Cardiac muscle cell (in vitro differentiated cells and primary cell): ENCODE data around the gene GCGR. TPM values are rescaled to one million over a fixed set of nuclear protein-coding genes. Genes with fewer than 3 reads are reported as not detected.

ENCODE experiments used
- DNase-seq, 2 donors: peaks; one replicate each; pipeline versions ENCODE4 v3.0.0 to v3.0.0-alpha.2; 2010 to 2017; ENCODE audit warnings: low read depth in 1 of 2, low spot score in 1 of 2
- H3K27ac ChIP-seq: fragments of 200-600 bp; sonication (generic); 2 replicates; pipeline ENCODE4 v1.5.1; 2016
- H3K27me3 ChIP-seq: fragments of 200-600 bp; sonication (generic); 2 replicates; pipeline ENCODE4 v1.6.0; 2016; ENCODE audit warnings: control low read depth
- H3K36me3 ChIP-seq: fragments of 200-600 bp; sonication (generic); 2 replicates; pipeline ENCODE4 v1.5.1; 2016; ENCODE audit warnings: control low read depth
- H3K4me1 ChIP-seq: fragments of 200-600 bp; sonication (generic); 2 replicates; pipeline ENCODE4 v1.8.1; 2017; ENCODE audit warnings: low read depth, mild to moderate bottlenecking, mixed run types
- H3K4me3 ChIP-seq: fragments of 200-600 bp; sonication (generic); 2 replicates; pipeline ENCODE4 v1.5.1; 2016; ENCODE audit warnings: mild to moderate bottlenecking
- H3K9me3 ChIP-seq: fragments of 200-600 bp; sonication (generic); 2 replicates; pipeline ENCODE4 v1.5.1; 2017; ENCODE audit warnings: low read depth, mild to moderate bottlenecking, control low read depth
- polyA plus RNA-seq: library from polyadenylated mRNA; unstranded; fragments of >200 nt; fragmentation: Nextera tagmentation; extraction: Ambion mirVana; gene quantifications from 2 replicates; pipeline ENCODE4 v1.2.1, GENCODE V29; 2016
- total RNA-seq: library from RNA; depleted of rRNA; stranded (reverse); fragments of >200 nt; gene quantifications from 2 replicates; pipeline ENCODE4 v1.2.3, GENCODE V29; 2016
- TF ChIP-seq, protein P1 (sequence below): IDR thresholded peaks from 2 replicates; pipeline ENCODE4 v1.5.1; 2012; ENCODE audit warnings: low read depth, mild to moderate bottlenecking, low read length

The GCGR gene
- total and polyA plus RNA-seq, 2 experiments from 2014 or later = 0.15 to 0.79 TPM

DNA sequence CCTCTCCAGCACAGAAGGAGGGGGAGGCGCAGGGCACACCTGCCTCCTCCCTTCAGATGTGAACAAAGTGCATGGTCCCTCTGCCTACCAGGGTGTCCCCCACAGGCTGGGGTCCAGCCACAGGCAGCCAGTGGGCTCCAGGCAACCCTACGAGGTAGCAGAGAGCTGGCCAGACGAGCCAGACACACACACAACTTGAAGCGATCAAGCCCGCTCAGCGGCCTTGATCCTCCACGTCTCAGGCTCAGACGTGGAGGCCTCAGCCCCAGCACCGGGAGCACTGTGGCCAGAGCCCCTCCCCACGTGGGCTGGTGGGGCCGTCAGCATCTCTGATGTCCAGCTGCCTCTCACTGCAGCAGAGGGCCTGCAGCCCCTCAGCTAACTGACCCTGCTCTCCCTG lies 20.6 kb downstream of the GCGR start:
- Histone ChIP-seq H3K4me1 (peaks cover 9% of the 10 kb centered on the region), H3K36me3 (no peaks in the 10 kb centered on the region), H3K9me3 (no peaks in the 10 kb centered on the region), H3K4me3 (no peak overlapping the region), H3K27ac (no peak overlapping the region), H3K27me3 (no peaks in the 10 kb centered on the region)
- DNase-seq = no peak
- TF ChIP-seq, protein P1, sequence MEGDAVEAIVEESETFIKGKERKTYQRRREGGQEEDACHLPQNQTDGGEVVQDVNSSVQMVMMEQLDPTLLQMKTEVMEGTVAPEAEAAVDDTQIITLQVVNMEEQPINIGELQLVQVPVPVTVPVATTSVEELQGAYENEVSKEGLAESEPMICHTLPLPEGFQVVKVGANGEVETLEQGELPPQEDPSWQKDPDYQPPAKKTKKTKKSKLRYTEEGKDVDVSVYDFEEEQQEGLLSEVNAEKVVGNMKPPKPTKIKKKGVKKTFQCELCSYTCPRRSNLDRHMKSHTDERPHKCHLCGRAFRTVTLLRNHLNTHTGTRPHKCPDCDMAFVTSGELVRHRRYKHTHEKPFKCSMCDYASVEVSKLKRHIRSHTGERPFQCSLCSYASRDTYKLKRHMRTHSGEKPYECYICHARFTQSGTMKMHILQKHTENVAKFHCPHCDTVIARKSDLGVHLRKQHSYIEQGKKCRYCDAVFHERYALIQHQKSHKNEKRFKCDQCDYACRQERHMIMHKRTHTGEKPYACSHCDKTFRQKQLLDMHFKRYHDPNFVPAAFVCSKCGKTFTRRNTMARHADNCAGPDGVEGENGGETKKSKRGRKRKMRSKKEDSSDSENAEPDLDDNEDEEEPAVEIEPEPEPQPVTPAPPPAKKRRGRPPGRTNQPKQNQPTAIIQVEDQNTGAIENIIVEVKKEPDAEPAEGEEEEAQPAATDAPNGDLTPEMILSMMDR = no peak

- Histone ChIP-seq H3K27ac (no peak overlapping the region), H3K4me1 (peaks cover 9% of the 10 kb centered on the region), H3K4me3 (no peak overlapping the region), H3K9me3 (no peaks in the 10 kb centered on the region), H3K27me3 (no peaks in the 10 kb centered on the region), H3K36me3 (no peaks in the 10 kb centered on the region)
- TF ChIP-seq, protein P1 = no peak
- no peak for DNase-seq
Observed at GRCh38 chr17:81825841-81826466, 22.0 kb downstream of the GCGR start.

DNA sequence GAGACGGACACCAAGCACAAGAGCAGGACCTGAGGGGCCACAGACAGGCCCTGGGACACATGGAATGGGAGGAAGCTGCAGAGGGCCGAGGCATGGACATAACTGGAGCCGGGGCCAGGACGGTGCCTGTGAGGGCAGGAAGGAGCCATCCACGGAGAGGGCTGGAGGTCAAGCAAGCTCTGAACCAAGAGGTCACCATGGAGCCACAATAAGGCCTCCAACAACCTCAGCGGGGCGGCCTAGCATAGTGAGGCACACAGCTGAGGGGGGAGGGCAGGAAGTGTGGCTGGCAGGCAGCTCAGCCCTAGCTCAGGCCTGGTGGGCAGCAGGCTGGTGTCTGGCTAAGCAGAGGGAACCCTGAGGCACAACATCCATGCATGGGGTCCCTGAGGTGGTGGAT lies 24.7 kb downstream of the GCGR start:
- Histone ChIP-seq H3K27ac (no peak overlapping the region), H3K4me1 (no peaks in the 10 kb centered on the region), H3K27me3 (no peaks in the 10 kb centered on the region), H3K4me3 (no peak overlapping the region), H3K9me3 (no peaks in the 10 kb centered on the region), H3K36me3 (no peaks in the 10 kb centered on the region)
- TF ChIP-seq, protein P1 = no peak
- DNase-seq = no peak

- TF ChIP-seq, protein P1 = no peak
- H3K27ac ChIP-seq = no peak overlapping the region
- H3K9me3 ChIP-seq = no peaks in the 10 kb centered on the region
- no peaks in the 10 kb centered on the region for H3K4me1 ChIP-seq
- no peaks in the 10 kb centered on the region for H3K36me3 ChIP-seq
- no peak overlapping the region for H3K4me3 ChIP-seq
- DNase-seq = no peak
- H3K27me3 ChIP-seq = no peaks in the 10 kb centered on the region
Observed at GRCh38 chr17:81829858-81830257, 25.9 kb downstream of the GCGR start.

- Histone ChIP-seq H3K36me3 (no peaks in the 10 kb centered on the region), H3K4me3 (no peak overlapping the region), H3K27me3 (no peaks in the 10 kb centered on the region), H3K9me3 (no peaks in the 10 kb centered on the region), H3K27ac (no peak overlapping the region), H3K4me1 (no peaks in the 10 kb centered on the region)
- TF ChIP-seq, protein P1 = no peak
- no peak for DNase-seq
Observed at GRCh38 chr17:81831563-81831956, 27.6 kb downstream of the GCGR start.
